H1 (cell line): ENCODE measurements around the gene PCDHB16.
"Not testable (repeated sequence)": the region's sequence is repeated elsewhere in the genome, so short reads cannot be mapped to it uniquely, and the experiment has no call there.

ENCODE experiments used
- CEBPB ChIP-seq: IDR thresholded peaks from 2 replicates; pipeline ENCODE4 v1.6.1; 2012; ENCODE audit warnings: low read depth, low read length
- CHD2 ChIP-seq: IDR thresholded peaks from 2 replicates; pipeline ENCODE4 v1.6.1; 2012; ENCODE audit warnings: low read length, improper control_type of control experiment
- EZH2 ChIP-seq: fragments of 200-600 bp; sonication (generic); IDR thresholded peaks from 2 replicates; pipeline ENCODE4 v1.7.1; 2012; ENCODE audit warnings: low read depth, mild to moderate bottlenecking, moderate library complexity, low read length, inconsistent platforms; ENCODE audit not compliant: severe bottlenecking
- HDAC6 ChIP-seq: IDR thresholded peaks from one replicate; pipeline ENCODE4 v1.7.1; 2012; ENCODE audit warnings: low read depth, mild to moderate bottlenecking, inconsistent platforms, low read length, moderate library complexity
- RFX5 ChIP-seq: IDR thresholded peaks from 2 replicates; pipeline ENCODE4 v1.6.1; 2011; ENCODE audit warnings: low read depth, low read length, improper control_type of control experiment, borderline replicate concordance
- YY1 ChIP-seq: IDR thresholded peaks from 2 replicates; pipeline ENCODE4 v1.6.1; 2011; ENCODE audit warnings: low read depth, mild to moderate bottlenecking, low read length
- TF ChIP-seq, protein P1 (sequence below), 3 experiments: IDR thresholded peaks; 1 replicate in 2 of 3; 2 replicates in 1 of 3; pipeline versions ENCODE4 v1.5.1 to v1.6.1; 2011; ENCODE audit warnings: low read length in 3 of 3, mild to moderate bottlenecking in 3 of 3, inconsistent platforms in 2 of 3, low read depth in 1 of 3, moderate library complexity in 1 of 3; ENCODE audit not compliant: insufficient read depth in 1 of 3; ENCODE audit errors: control extremely low read depth in 1 of 3

- not testable (repeated sequence) for TF ChIP-seq EZH2, RFX5, CHD2, CEBPB, YY1, HDAC6
- TF ChIP-seq, protein P1, sequence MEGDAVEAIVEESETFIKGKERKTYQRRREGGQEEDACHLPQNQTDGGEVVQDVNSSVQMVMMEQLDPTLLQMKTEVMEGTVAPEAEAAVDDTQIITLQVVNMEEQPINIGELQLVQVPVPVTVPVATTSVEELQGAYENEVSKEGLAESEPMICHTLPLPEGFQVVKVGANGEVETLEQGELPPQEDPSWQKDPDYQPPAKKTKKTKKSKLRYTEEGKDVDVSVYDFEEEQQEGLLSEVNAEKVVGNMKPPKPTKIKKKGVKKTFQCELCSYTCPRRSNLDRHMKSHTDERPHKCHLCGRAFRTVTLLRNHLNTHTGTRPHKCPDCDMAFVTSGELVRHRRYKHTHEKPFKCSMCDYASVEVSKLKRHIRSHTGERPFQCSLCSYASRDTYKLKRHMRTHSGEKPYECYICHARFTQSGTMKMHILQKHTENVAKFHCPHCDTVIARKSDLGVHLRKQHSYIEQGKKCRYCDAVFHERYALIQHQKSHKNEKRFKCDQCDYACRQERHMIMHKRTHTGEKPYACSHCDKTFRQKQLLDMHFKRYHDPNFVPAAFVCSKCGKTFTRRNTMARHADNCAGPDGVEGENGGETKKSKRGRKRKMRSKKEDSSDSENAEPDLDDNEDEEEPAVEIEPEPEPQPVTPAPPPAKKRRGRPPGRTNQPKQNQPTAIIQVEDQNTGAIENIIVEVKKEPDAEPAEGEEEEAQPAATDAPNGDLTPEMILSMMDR (IDR thresholded peaks at IDR 0.05; ENCODE audit: control extremely low read depth in 1 of 3, insufficient read depth in 1 of 3, low read depth in 1 of 3, low read length in 3 of 3) = not testable (repeated sequence)
Observed at GRCh38 chr5:141225421-141225820, 43.2 kb downstream of the PCDHB16 start.
